ENCODE measurements around the gene CELF1.
"Not testable (repeated sequence)": the region's sequence is repeated elsewhere in the genome, so short reads cannot be mapped to it uniquely, and the experiment has no call there.

Gene CELF1

GRCh38 chr11:47572715-47573255 is 19.9 kb upstream of the CELF1 start:
- no peak for DNase-seq

GRCh38 chr11:47571895-47572294 is 19.0 kb upstream of the CELF1 start:
- DNase-seq, result no peak

- DNase-seq, result no peak
These were observed 18.4 kb upstream of the CELF1 start for GRCh38 chr11:47571357-47571729.

GRCh38 chr11:47570651-47571356 is 17.9 kb upstream of the CELF1 start:
- no peak for DNase-seq

GRCh38 chr11:47569646-47570045 is 16.7 kb upstream of the CELF1 start:
- no peak for DNase-seq

- DNase-seq, result peak; percentile 20
These were observed 13.3 kb upstream of the CELF1 start for GRCh38 chr11:47566149-47566698.

GRCh38 chr11:47565340-47566148 is 12.6 kb upstream of the CELF1 start, which contains the start of gene PTPMT1:
Gene PTPMT1 (plus strand): TSS chr11:47565599. CDS start chr11:47565623, 24 bp downstream.
- DNase-seq, result peak; percentile 36

GRCh38 chr11:47564933-47565339 is 12.0 kb upstream of the CELF1 start:
- no peak for DNase-seq

- not testable (repeated sequence) for DNase-seq
These were observed 11.4 kb upstream of the CELF1 start for GRCh38 chr11:47564366-47564765.

- not testable (repeated sequence) for DNase-seq
These were observed 9.5 kb upstream of the CELF1 start for GRCh38 chr11:47562393-47562792.

GRCh38 chr11:47560426-47560825 is 7.5 kb upstream of the CELF1 start:
- DNase-seq, result peak; percentile 67

- DNase-seq, result no peak
These were observed 5.8 kb upstream of the CELF1 start for GRCh38 chr11:47558695-47559094.

- not testable (repeated sequence) for DNase-seq
These were observed 4.1 kb upstream of the CELF1 start for GRCh38 chr11:47557004-47557403.

- no peak for DNase-seq
These were observed 443 bp upstream of the CELF1 start for GRCh38 chr11:47553406-47553743.

GRCh38 chr11:47552056-47552565 is 821 bp downstream of the CELF1 start:
- DNase-seq, result peak; percentile 48

GRCh38 chr11:47551086-47551485 is 1.8 kb downstream of the CELF1 start:
- DNase-seq, result peak; percentile 27

GRCh38 chr11:47550288-47551047 is 2.5 kb downstream of the CELF1 start:
- no peak for DNase-seq

- not testable (repeated sequence) for DNase-seq
These were observed 6.7 kb downstream of the CELF1 start for GRCh38 chr11:47546274-47546673.

- no peak for DNase-seq
These were observed 7.6 kb downstream of the CELF1 start for GRCh38 chr11:47545298-47545697.

- DNase-seq, result no peak
These were observed 11.9 kb downstream of the CELF1 start for GRCh38 chr11:47541070-47541469.

- no peak for DNase-seq
These were observed 13.3 kb downstream of the CELF1 start for GRCh38 chr11:47539681-47540039.

GRCh38 chr11:47538741-47539565 is 14.0 kb downstream of the CELF1 start:
- DNase-seq, result no peak
